Uterus (tissue), 2 donors: Measurements from ENCODE around the gene ABLIM2.

Source experiments
- CTCF ChIP-seq, 4 experiments: fragments of 200-600 bp in 2 of 4; fragments of 450-650 bp in 2 of 4; sonication (generic) in 2 of 4; IDR thresholded peaks; one replicate each; pipeline ENCODE4 v1.5.1; 2016 to 2019; ENCODE audit warnings: antibody characterized with exemption in 4 of 4, mild to moderate bottlenecking in 2 of 4, moderate library complexity in 1 of 4
- POLR2A ChIP-seq, 2 donors: fragments of 450-650 bp; IDR thresholded peaks; one replicate each; pipeline ENCODE4 v1.6.1; 2016; ENCODE audit warnings: antibody characterized with exemption in 2 of 2, mild to moderate bottlenecking in 1 of 2, moderate library complexity in 1 of 2

DNA sequence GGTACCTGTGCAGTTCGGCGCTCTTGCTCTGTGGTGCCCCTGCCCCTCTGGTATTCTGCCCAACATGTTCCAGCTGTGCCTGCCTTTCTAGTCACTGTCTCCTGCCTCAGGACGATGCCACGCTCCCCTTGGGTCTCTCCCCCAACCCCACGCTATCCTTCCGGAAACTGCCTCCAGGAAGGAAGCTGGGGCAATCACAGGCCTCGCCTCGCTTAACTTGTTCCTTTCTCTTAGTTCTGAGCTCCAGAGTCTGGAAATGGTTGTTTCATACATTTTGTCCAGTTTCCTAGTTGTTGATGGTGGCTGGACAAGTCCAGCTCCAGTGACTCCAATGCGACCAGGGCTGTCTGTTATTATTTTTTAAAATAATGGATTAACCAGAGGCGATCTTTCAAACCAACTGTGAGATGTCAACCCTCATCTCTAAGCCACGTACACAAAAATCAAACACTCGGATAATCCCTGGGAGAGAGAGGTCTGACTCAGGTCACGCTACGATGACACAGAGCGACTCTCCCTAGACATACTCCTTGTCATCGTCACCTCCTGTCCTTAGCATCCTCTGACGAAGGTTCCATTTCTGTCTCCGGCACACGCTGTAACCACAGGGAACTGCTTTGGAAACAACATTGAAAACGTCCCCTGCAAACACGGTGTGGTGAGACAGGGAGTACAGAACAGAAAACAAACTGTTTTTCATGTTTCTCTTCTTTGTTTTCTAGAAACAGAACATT, 62.5 kb downstream of the ABLIM2 start:
- TF ChIP-seq CTCF (IDR thresholded peaks at IDR 0.05): no peak
- no peak for TF ChIP-seq POLR2A (IDR thresholded peaks at IDR 0.05)
